ENCODE data around the gene TCEAL3. TPM values are rescaled to one million over a fixed set of nuclear protein-coding genes. Genes with fewer than 3 reads are reported as not detected.
"Not testable (repeated sequence)": the region's sequence is repeated elsewhere in the genome, so short reads cannot be mapped to it uniquely, and the experiment has no call there.

TCEAL3 gene
- total RNA-seq, 1 donor: 1.9 TPM

- no peak for DNase-seq (ENCODE audit: low read depth in 2 of 3, low spot score in 2 of 3)
Observed at GRCh38 chrX:103624111-103624510, 16.3 kb downstream of the TCEAL3 start.

- DNase-seq (ENCODE audit: low read depth in 2 of 3, low spot score in 2 of 3): no peak
Observed at GRCh38 chrX:103626855-103627254, 19.1 kb downstream of the TCEAL3 start.

- DNase-seq (ENCODE audit: low read depth in 2 of 3, low spot score in 2 of 3): peak in 2 of 3 donors; percentile 46 to 52
Observed at GRCh38 chrX:103628386-103629317, 20.9 kb downstream of the TCEAL3 start, which contains the start of gene TCEAL1. TCEAL1 (plus strand) TSS chrX:103628975; CDS start chrX:103629917, 942 bp downstream.

- peak in 2 of 3 donors; percentile 2 to 55 for DNase-seq (ENCODE audit: low read depth in 2 of 3, low spot score in 2 of 3)
Observed at GRCh38 chrX:103629318-103630170, 21.8 kb downstream of the TCEAL3 start.

GRCh38 chrX:103630171-103630511 lies 22.4 kb downstream of the TCEAL3 start:
- no peak for DNase-seq (ENCODE audit: low read depth in 2 of 3, low spot score in 2 of 3)

GRCh38 chrX:103631145-103631544 lies 23.4 kb downstream of the TCEAL3 start:
- no peak for DNase-seq (ENCODE audit: low read depth in 2 of 3, low spot score in 2 of 3)

GRCh38 chrX:103635436-103635835 lies 27.7 kb downstream of the TCEAL3 start:
- DNase-seq (ENCODE audit: low read depth in 2 of 3, low spot score in 2 of 3): no peak

GRCh38 chrX:103637604-103638338 lies 30.0 kb downstream of the TCEAL3 start:
- DNase-seq (ENCODE audit: low read depth in 2 of 3, low spot score in 2 of 3): no peak

GRCh38 chrX:103638479-103639346 lies 30.9 kb downstream of the TCEAL3 start:
- not testable (repeated sequence) for DNase-seq (ENCODE audit: low read depth in 2 of 3, low spot score in 2 of 3)

GRCh38 chrX:103640401-103641155 lies 32.8 kb downstream of the TCEAL3 start:
- DNase-seq (ENCODE audit: low read depth in 2 of 3, low spot score in 2 of 3): no peak

- DNase-seq (ENCODE audit: low read depth in 2 of 3, low spot score in 2 of 3): no peak
Observed at GRCh38 chrX:103644125-103644524, 36.4 kb downstream of the TCEAL3 start.

- no peak for DNase-seq (ENCODE audit: low read depth in 2 of 3, low spot score in 2 of 3)
Observed at GRCh38 chrX:103647630-103648029, 39.9 kb downstream of the TCEAL3 start.

GRCh38 chrX:103651151-103651773 lies 43.5 kb downstream of the TCEAL3 start:
- no peak for DNase-seq (ENCODE audit: low read depth in 2 of 3, low spot score in 2 of 3)

GRCh38 chrX:103655230-103656000 lies 47.7 kb downstream of the TCEAL3 start:
- DNase-seq (ENCODE audit: low read depth in 2 of 3, low spot score in 2 of 3): not testable (repeated sequence)

- no peak for DNase-seq (ENCODE audit: low read depth in 2 of 3, low spot score in 2 of 3)
Observed at GRCh38 chrX:103656617-103657016, 48.9 kb downstream of the TCEAL3 start.

GRCh38 chrX:103657066-103657465 lies 49.3 kb downstream of the TCEAL3 start:
- not testable (repeated sequence) for DNase-seq (ENCODE audit: low read depth in 2 of 3, low spot score in 2 of 3)

- DNase-seq (ENCODE audit: low read depth in 2 of 3, low spot score in 2 of 3): no peak
Observed at GRCh38 chrX:103658681-103659433, 51.1 kb downstream of the TCEAL3 start.

All from hematopoietic multipotent progenitor cell (in vitro differentiated cells).